Regular cardiac myocyte (primary cell): ENCODE measurements around the gene HIGD2A. TPM values are rescaled to one million over a fixed set of nuclear protein-coding genes. Genes with fewer than 3 reads are reported as not detected.

Source experiments
- total RNA-seq: library from RNA; depleted of rRNA; stranded (reverse); fragments of >200 nt; gene quantifications from 2 replicates; pipeline ENCODE4 v1.2.3, GENCODE V29; 2014

HIGD2A gene
- total RNA-seq: 16.7 and 21.7 TPM in 2 replicates

GRCh38 chr5:176388444-176389134 lies at the start of gene HIGD2A, which contains the start of gene NOP16:
Gene HIGD2A (plus strand): TSS chr5:176388751. CDS start chr5:176388820, 69 bp downstream.
Gene NOP16 (minus strand): TSS chr5:176388598. CDS start chr5:176388539, 59 bp downstream.

GRCh38 chr5:176361437-176362232 lies 26.9 kb upstream of the HIGD2A start, which contains the start of gene KIAA1191:
Gene KIAA1191 (minus strand): TSS chr5:176361764. CDS start chr5:176359508, 2,256 bp downstream.

GRCh38 chr5:176365351-176366231 lies 23.0 kb upstream of the HIGD2A start, which contains the start of gene ARL10:
Gene ARL10 (plus strand): TSS chr5:176365487. CDS start chr5:176365564, 77 bp downstream.

GRCh38 chr5:176415952-176416924 lies 27.7 kb downstream of the HIGD2A start, which contains the start of gene CLTB:
Gene CLTB (minus strand): TSS chr5:176416539. CDS start chr5:176416363, 176 bp downstream.

Other genes starting within 250 kb of the HIGD2A start
- gene SIMC1, start 150.3 kb upstream of the HIGD2A start, total RNA-seq: 3.1 and 3.3 TPM in 2 replicates
- 116 and 128 TPM in 2 replicates for gene KIAA1191, start 27.0 kb upstream of the HIGD2A start, total RNA-seq
- 9.4 and 9.9 TPM in 2 replicates for gene ARL10, start 23.3 kb upstream of the HIGD2A start, total RNA-seq
- 9.6 and 26.1 TPM in 2 replicates for gene NOP16, start 153 bp upstream of the HIGD2A start, total RNA-seq
- 95.0 and 155 TPM in 2 replicates for gene CLTB, start 27.8 kb downstream of the HIGD2A start, total RNA-seq
- gene FAF2, start 59.6 kb downstream of the HIGD2A start, total RNA-seq: 28.8 and 42.2 TPM in 2 replicates
- gene RNF44, start 148.7 kb downstream of the HIGD2A start, total RNA-seq: 0.58 and 1.4 TPM in 2 replicates
- gene CDHR2, start 160.6 kb downstream of the HIGD2A start, total RNA-seq: not detected in 2 replicates
- gene GPRIN1, start 221.4 kb downstream of the HIGD2A start, total RNA-seq: 1.7 and 6.1 TPM in 2 replicates
- 0.56 and 1.3 TPM in 2 replicates for gene SNCB, start 241.8 kb downstream of the HIGD2A start, total RNA-seq
- not detected in 2 replicates for gene EIF4E1B, start 241.9 kb downstream of the HIGD2A start, total RNA-seq